ENCODE data around the gene PSTPIP2.

DNA sequence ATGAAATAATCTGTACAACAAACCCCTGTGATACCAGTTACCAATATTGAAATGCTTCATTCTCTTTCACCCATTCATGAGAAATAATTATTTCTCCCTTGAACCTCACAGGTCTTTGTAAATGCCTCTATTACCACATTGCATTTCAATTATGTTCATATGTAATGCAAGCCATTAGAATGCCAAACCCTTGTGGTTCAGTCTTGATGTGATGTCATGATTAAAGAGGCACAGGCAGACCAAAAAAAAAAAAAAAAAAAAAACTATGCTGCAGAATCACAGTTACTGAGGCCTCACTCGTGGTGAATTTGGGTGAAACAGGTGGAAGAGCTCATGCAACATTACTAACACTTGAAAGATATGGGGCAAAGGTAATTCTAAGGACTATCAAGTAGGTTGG lies 95.5 kb downstream of the PSTPIP2 start:
- no peak for TF ChIP-seq CTCF (IDR thresholded peaks at IDR 0.05; ENCODE audit: insufficient read depth, low read length, poor library complexity, severe bottlenecking)
- TF ChIP-seq EZH2phosphoT487 (conservative IDR thresholded peaks at IDR 0.05; ENCODE audit: low read length), result no peak

All from SU-DHL-6 (cell line).